NCI-H2029 (cell line): Measurements from ENCODE around the gene DNAH5.

Experiments used
- DNase-seq: peaks from one replicate; lab custom pipeline; 2025; lab: John Stamatoyannopoulos, UW

The DNAH5 gene

DNA sequence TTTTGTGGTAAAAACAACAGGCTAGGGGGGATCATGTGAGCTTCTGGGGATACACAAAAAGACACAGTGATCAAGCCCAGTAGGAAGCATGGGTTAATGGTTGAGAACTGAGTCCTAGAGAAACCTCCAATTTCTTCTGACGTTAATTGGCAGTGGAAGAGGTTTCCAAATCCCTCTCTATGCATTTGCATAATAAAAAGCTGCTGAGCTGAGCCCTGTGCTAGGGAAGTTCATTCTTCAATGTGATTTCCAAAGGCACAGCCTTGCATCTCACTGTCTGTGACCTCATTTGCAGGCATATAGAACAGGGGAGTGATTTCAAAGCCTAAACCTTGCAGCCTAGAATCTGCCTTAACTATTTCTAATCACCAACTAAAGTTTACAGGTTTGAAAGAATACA lies 812 bp downstream of the DNAH5 start:
- no peak for DNase-seq

DNA sequence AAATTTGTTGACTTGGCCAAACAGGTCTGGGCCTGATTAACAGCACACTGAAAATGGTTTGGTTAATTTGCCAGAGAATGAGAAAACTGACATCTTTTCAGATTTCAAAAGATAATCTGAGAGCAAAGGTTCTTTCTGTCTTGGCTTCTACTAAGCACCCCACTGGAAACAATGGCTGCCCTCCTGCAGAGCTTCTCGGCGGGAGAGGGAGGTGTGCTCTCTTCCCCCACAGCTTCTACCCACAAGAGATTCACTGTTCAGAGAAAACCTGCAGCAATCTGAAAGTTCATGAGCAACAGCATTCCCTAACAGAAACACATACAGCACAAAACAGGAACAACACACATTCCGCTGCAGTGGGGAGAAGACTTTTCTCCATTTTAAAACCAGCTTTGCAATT lies 3.0 kb downstream of the DNAH5 start:
- no peak for DNase-seq

DNA sequence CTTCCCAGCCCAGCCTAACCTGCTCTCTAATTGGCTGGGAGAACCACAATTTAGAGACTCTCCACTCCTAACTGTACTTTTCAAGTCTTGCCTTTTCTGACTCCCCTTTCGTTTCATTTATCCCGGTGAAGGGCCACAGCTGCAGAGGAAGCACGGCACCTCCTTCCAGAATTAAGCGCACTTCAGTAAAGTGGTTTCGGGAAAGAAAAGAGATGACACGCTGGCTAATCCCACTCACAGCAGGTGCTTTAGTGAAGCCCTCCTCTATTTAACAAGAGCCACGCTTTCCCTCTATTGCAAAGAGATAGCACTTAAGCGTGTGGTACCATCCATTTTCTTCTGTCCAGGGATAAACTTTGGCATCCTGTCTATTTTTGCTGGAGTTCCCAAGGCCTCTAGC lies 4.8 kb downstream of the DNAH5 start:
- no peak for DNase-seq

DNA sequence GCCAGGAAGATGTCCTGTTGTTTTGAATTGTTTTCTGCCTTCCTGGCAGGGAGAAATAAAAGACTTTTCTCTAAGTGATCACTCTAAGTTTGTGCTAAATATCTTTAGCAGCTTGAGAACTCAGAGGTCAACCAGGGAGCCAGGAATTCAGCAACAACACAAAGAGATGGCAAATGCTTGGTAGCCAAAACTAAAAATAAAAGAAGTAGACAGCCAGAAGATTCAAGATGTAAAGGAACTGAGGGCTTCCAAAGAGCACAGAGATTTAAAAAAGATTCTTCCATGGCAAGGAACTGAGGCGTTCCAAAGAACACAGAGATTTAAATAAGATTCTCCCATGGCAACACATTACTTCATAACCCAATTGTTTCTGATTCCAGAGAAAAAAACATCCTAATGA lies 9.6 kb downstream of the DNAH5 start:
- DNase-seq = no peak

DNA sequence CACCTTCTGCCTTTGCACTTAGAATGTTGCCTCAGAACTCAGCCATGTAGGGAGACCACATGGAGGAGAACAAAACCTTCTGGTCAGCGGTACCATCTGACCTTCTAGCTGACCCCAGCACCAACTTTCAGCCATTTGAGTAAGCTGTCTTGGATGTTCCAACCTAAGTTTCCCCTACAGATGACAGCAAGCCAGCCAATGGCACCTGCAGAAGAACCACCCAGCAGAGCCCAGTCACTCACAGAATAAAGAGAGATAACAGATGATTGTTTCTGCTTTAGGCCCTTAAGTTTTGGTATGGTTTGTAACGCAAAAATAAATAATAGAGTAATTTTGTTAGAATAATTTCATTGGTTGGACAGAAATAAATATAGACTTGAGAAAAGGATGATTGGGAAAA lies 10.4 kb downstream of the DNAH5 start:
- DNase-seq = no peak

DNA sequence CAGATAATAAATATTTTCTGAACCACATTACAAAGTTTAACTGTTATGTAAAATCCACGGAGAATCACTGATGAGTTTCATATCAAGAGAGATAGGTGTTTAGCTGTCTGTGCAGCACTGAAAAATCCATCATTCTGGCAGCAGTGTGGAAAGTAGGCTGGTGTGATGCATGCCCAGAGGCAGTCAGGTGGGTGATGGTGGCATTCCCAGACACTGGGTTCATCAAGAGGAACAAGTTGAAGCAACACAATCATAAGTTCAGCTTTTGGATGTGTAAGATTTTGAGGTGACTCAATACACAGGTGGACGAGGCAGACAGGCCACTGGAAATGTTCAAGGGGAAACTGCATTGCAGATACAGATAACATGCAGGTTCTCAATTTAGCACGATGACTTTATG lies 11.9 kb downstream of the DNAH5 start:
- no peak for DNase-seq

DNA sequence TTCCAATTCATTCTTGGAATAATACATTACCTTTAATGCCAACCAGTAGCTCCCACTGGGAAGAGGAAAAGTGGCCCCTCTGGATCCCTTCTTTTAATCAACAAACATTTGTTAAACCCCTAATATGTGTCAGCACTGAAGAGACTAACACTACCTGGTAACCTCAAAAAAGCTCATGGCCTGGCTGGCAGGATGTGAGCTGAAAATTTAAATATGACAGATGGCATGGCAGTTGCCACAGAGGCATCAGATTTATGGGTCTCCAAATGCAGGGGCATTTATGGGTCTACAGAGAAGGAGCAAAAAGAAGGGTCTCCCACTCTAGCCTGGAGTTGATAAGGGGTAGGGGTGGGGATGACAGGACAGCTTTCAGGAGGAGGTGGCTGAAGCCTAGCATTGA lies 12.5 kb downstream of the DNAH5 start:
- no peak for DNase-seq

DNA sequence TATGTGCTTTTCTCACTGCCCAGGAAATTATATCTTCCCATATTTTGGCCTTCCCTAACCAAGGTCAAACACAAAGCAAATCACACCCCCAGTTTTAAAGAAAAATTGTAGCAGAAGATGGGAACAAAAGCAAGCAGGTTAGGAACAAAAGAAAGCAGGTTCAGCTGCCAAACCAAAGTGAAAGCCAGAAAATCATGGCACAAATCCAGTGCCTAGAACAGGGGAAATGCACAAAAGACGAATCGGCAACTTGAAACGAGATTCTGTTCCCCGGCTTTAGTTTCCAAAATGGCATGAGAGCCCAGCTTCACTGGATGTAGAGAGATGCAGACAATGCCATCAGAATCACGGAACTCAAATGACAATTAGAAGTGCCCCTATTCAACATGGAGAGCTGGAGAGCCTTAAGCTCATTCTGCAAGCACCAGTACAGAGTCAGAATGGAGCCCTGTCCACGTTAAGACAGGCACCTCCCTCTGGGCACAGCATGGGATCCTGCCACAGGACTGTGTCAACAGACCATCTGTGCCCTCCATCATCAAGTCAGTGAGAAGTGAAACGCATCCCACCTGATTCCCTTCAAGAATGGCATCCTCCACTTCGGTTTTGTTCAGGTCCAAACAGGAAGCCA lies 13.8 kb downstream of the DNAH5 start:
- no peak for DNase-seq

DNA sequence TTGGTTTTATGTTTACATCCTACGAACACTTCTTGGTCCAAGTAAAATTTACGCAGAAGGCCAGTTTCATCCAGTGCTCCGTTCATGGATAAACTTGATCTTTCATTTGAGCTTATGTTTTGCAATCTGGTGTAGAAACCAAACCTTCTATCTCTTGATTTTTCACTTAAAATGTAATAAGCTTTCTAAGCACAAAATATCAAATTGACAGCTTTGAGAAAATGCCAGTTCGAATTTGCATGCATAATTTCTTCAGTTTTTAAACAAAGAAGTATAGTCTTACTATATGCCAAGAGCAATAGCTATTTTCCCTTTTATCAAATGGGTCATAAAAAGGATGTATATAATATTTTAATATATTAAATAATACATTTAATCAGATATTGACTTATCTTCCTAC lies 17.8 kb downstream of the DNAH5 start:
- no peak for DNase-seq

DNA sequence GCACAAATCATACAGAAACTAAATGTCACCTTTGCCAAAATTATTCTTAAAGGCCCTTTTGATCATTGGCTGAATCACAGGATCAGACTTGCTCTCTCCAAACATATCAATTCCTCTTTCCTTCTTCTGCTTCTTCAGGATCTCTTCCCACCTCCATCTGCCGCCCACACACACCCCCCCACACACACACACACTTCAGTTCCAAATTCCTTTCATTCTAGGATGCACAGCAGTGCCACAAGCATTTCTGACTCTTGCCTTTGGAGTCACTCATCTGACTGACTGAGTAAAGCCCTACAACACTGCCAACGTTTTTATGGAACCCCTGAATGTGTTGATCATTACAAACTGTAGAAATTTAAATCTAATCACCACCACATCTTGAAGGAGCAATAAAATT lies 22.9 kb downstream of the DNAH5 start:
- no peak for DNase-seq

DNA sequence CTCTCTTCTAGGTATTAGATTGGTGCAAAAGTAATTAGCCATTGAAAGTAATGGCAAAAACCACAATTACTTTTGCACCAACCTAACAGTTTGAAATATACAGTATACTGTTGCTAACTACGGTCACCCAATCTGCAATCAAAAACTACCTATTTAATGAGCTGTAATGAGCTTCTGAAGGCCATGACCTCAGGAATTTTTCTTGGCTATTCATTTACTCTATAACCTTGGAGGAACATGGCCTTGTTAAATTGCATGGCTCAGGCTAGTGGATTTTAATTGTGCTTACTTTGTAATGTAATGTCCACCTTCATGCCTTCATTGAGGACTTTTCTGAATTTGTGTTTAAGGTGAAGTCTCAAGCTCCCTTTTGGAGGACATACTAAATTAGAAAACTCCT lies 24.7 kb downstream of the DNAH5 start:
- DNase-seq = no peak

DNA sequence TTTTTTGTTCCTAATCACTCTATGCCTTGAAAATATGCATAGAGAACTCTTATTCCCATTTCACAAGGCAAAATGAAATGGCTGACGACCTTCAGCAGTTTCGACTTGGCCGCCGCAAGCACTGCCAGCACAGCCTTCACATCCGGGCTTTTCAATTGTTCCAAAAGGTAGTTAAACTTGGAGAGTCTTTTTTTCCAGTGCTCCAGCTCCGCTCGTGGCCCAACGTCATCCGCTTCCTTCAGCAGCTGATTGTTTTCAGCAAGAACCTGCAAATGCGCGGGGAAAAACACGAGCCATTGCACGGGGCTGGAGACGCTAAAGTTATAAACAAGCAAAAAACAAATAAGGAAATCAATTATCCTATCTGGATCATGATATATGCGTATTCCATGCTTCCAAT lies 25.4 kb downstream of the DNAH5 start:
- no peak for DNase-seq

DNA sequence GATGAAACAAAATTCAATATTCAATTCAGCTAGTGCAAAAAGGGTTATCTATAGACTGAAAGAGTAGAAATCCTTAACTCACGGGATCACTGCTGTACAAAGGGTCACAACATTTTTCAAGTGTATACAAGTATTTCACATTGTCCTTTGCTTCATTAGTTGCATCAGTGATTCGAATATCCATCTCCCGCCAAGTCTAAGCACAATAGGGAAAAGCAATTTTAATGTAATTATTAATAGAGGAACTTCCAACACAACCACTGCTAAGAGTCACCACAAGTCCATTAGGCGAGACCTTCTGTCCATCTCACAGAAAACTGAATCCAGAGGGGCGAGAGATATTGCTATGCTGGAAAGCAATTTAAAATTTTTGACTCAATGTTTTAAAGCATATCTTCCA lies 27.4 kb downstream of the DNAH5 start:
- no peak for DNase-seq

DNA sequence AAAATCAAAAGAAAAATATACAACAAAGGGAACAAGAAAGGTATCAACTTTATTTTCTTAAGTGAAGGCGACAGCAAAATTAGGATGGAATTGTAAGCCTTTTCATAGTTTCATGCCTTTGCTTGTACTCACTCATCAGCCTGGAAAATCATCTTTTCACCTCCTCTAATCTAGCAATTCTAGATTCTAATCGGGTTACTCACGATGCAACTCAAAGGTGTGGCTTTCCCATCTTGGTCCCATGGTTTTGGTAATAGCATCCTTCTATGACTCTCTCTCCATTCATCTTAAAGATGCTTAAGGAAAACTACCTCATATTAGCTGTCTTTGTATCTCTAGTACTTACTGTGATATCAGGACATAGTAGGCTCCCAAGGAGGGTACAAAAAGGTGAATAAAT lies 30.5 kb downstream of the DNAH5 start:
- no peak for DNase-seq

DNA sequence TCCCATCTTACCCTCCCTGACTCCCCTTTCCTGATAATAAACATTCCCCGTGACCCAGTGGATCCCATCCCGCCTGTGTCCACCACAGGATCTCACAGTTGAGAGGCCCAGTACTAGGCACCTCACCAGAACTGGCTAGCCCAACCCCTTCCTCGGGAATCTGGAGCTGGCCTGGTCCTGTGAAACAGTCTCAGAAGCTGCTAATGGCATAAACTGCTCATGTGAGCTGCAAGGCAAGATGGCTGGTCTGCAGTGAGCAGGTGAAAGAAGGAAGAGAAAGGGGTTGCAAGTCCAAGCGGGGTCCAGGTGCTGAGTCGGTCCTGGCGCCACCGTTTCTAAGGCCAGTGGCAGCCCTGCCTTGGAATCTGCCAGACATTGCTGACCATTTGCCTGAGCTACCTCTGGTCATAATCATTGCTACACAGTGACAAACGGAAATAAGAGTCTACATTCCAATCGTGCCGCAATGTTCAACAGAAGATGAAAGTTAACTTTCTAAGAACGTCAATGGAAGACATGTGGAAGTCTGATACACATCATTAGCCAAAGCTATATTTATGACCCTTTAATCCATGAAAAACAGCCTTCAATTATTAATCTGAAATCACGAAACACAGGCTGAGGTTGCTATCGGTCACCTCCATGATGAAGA lies 33.7 kb downstream of the DNAH5 start:
- DNase-seq = no peak

DNA sequence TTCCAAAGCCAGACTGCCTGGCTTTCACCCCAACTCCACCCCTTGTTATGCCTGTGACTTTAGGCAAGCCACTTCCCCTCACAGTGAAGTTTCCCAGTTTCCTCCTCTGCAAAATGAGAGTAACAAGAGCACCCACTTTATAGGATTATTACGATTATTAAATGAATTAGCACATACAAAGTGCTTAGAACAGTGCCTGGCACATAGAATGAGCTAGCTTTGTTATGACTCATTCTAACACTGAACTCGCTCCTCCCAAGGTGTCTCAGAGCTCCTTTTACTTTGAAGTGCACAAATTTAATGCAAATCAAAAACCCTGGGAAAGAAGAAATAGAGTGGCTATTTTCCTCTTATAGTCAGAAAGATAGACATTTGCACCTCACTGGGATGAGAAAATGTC lies 34.3 kb downstream of the DNAH5 start:
- no peak for DNase-seq

DNA sequence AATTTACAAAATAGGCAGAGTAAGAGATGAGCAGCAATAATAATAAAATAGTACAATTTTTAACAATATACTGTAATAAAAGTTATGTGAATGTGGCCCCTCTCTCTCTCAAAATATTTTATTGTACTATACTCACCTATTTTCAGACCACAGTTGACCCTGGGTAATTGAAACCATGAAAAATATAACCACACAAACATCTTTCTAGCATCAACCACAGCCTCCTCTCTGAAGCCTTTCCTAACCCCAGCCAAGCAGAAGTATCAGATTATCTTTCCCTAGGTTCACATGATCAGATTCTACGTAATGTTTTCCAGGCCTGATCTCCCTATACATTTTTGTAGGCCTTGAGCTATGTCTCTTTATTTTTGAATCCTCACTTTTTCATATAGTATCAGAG lies 35.2 kb downstream of the DNAH5 start:
- no peak for DNase-seq

DNA sequence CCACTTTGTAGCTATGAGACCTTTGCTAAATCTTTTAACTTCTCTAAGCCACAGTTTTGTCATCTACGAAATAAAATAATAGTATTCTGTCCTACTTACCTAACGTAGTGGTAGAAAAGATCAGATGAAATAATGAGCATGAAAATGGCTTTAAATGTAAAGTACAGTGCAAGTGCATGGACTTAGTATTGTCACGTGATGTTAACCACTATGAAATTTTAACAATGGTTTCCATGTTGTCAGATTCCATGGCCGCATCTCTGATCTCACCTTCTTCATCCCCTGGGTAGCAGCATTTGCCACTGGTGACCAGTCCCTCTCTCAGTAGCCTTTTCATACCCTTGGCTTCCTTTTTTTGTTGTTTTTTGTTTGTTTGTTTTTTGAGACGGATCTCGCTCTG lies 45.9 kb downstream of the DNAH5 start:
- no peak for DNase-seq

DNA sequence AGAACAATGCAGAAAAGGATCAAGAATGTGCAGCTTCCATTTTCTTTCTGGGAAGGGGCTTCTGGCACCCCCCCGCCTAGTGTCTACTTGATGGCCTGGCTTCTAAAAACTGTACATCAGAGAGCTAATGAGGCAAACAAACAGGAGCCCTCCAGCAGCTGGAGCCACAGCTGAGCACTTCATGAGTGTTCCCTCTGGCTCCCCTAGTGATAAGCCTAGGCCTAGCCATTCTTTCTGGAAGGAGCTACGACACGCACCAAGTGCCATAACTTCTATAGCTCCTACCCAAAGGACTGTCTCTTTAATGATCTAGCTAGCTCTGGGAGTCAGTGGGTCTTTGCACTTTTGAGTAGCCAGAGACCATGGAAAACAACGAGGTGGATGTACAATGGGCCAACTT lies 66.1 kb downstream of the DNAH5 start:
- DNase-seq = no peak

DNA sequence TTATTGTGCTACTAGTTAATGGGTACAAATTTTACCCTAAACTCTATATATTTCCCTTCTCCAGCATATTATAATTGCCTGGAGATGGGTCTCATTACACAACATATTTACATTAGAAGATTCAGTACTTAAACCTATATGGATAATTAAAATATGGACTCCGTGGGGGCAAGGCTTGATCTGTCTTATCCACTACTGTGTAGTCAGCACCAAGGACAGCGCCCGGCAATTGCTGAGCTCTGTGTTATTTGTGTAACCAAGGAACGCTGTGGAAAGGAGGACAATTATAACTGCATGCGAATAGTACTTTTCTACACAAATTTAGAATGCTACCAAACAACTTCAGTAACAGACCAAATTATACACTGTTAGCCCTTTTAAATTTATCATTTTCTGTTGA lies 77.7 kb downstream of the DNAH5 start:
- DNase-seq = no peak

DNA sequence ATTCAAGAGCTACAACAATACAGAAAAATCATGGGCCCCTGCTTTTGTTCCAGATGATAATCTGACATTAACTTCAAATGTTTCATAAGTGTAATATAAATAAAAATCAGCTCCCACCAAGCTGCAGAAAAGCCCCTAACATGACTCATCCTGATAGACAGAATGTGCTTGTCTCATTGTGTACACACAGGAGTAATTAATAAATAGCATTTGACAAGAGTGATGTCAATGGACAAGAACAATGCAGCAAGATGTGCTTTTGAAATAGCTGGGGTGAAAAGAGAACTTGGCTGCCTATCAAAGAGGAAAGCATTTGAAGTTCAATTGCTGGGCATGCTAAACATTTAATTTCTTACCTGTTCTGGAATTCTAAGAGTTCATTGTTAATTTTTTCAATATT lies 79.2 kb downstream of the DNAH5 start:
- DNase-seq = no peak

DNA sequence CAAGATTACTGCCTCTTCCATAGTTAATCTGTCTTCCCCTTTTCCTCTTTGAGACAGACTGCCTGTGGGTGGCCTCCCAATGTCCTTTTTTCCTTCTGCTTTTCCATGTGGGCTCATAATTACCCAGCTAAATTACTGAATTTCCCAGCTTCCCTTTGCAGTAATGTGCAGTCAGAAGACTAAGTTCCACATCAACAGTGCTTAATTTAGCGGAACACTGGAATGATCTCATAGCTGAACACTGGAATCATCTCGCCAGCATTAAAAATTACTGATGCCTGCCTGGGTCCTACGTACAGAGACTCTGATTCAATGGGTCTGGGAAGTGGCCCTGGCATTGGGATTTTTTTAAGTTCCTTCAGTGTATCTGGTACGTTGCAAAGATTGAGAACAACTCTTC lies 84.3 kb downstream of the DNAH5 start:
- no peak for DNase-seq

DNA sequence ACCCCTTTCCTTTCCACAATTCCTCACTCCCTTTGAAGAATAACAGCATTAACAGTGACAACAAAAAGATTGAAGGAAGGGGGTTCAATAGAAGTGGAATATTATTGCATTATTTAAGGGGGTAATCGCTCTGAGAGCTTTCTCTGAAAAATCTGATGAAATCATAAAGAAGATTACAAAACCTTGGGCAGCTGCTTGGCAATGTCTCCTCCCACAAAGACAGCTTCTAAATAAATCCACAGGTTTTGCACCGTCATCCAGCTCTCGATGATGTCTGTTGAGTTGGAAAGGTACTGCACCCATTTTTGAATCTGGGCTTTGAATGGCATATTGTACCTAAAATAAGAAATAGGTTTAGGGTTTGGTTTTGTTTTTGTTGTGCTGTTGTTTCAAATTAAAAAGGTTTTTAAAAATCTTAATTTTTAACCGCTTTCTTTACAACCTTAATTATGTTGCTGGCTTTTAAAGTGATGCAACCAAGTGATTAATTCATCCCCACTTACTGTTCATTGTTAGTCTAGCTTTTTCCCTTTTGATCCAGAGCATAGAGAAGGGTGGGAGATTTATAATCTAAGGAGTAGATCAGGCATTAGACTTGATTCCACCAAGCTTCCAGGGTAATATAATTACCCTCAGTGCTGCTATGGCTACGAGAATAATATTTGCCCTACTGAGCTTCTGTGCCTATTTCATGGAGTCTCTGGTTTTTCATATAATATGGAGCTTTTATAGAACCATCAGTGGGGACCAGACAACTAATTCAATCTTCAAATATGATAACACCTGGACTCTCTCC lies 85.0 kb downstream of the DNAH5 start:
- no peak for DNase-seq
